ENCODE data around the gene ZNF445.

DNA sequence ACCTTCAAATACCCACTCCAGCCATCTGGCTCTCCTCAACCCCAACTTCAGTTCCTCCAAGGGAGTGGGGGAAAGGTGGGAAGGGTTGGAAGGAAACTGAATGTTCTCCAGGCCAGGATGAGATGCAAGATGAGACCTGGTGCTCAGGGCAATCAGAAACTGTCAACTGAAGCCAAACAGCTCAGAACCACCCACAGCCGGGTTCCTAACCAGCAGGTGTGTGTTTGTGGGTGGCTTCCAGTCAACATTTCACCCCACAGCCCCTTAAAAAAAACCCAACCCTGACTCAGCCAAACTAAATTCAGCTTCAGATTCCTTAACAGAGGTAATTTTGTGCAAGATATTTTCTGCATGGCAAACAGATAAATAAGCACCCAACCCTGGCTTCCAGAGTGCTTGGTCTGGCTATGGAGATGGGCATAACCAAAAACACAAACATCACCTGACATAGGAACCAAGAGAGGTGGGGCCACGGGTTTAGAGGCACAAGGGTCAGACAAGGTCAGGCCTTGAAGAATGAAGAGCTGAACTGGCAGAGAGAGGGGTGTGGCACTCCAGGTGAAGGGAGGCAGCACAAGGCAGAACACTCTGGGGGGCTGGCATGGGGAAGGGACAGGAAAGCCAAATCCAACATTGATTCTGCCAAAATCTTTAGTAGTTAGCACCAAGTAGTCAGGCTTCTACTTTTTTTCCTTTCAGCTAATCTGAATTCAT, 34.7 kb downstream of the ZNF445 start:
- TF ChIP-seq, protein P1, sequence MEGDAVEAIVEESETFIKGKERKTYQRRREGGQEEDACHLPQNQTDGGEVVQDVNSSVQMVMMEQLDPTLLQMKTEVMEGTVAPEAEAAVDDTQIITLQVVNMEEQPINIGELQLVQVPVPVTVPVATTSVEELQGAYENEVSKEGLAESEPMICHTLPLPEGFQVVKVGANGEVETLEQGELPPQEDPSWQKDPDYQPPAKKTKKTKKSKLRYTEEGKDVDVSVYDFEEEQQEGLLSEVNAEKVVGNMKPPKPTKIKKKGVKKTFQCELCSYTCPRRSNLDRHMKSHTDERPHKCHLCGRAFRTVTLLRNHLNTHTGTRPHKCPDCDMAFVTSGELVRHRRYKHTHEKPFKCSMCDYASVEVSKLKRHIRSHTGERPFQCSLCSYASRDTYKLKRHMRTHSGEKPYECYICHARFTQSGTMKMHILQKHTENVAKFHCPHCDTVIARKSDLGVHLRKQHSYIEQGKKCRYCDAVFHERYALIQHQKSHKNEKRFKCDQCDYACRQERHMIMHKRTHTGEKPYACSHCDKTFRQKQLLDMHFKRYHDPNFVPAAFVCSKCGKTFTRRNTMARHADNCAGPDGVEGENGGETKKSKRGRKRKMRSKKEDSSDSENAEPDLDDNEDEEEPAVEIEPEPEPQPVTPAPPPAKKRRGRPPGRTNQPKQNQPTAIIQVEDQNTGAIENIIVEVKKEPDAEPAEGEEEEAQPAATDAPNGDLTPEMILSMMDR (IDR thresholded peaks at IDR 0.05; ENCODE audit: low read depth, low read length, poor library complexity, severe bottlenecking) = no peak
- TF ChIP-seq EZH2phosphoT487 (IDR thresholded peaks at IDR 0.05; ENCODE audit: borderline replicate concordance, low read length) = no peak

Measured in DOHH2 (cell line).